GM19467 (cell line): ENCODE data around the gene CEACAM21.

Experiments used
- ATAC-seq: cut with Tn5 transposase; IDR thresholded peaks from one replicate; pipeline ENCODE4 v1.9.1; 2021; ENCODE audit warnings: mild to moderate bottlenecking, moderate library complexity; ENCODE audit not compliant: unreplicated experiment

CEACAM21 gene

GRCh38 chr19:41584260-41584810 is 8.4 kb downstream of the CEACAM21 start:
- ATAC-seq = no peak

DNA sequence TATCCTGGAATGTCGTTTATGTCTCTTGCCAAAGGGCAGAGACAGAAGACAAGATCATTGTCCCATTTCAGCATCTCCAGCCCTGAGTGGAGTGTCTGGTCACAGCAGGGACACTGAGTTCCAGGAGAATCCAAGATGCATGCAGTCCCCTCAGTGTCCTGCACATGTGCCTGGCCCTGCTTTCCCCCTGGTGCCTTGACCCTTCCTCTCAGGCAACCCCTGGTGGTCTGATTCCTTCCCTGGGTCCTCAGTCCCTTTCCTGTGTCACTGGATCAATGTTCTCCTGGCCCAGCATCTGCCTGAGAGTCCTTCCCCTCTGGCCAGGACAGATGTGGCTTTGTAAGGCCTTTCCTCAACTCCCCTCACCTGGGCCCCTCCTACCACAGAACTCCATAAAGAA is 9.0 kb downstream of the CEACAM21 start:
- ATAC-seq = no peak

DNA sequence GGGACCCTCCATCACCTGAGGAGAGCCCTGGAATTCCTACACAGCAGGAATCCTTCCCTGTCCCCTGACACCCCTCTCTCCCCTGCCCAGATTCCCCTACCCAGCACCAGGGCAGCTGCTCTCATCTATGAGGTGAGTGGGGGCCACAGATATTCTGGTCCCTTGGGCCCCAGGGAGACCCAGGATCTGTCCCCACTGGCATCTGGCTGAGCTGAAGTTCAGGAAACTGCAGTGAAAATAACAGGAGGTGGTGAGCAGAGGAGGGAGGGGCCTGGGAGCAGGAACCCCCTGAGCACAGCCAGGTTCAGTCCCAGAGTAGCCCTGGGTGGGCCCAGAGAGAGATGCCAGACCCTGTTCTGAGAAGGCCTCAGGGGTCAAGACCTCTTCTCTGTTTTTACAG is 10.1 kb downstream of the CEACAM21 start:
- no peak for ATAC-seq

GRCh38 chr19:41587101-41587837 is 11.3 kb downstream of the CEACAM21 start:
- no peak for ATAC-seq

DNA sequence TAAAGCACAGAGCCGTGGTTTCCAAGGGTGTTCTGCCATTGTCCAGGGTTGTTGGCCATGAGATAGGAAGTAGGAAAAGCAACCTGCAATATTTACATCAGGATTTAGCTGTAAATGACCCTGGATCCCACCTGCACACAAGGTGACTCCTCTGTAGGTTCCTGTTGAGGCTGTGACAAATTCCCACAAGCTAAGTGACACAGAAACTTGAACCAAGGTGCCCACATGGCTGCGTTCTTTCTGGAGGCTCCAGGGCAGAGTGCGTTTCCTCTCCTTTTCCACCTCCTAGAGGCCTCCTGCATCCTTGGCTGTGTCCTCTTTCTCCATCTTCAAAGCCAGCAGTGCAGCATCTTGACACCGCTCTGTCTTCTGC is 11.9 kb downstream of the CEACAM21 start:
- no peak for ATAC-seq

DNA sequence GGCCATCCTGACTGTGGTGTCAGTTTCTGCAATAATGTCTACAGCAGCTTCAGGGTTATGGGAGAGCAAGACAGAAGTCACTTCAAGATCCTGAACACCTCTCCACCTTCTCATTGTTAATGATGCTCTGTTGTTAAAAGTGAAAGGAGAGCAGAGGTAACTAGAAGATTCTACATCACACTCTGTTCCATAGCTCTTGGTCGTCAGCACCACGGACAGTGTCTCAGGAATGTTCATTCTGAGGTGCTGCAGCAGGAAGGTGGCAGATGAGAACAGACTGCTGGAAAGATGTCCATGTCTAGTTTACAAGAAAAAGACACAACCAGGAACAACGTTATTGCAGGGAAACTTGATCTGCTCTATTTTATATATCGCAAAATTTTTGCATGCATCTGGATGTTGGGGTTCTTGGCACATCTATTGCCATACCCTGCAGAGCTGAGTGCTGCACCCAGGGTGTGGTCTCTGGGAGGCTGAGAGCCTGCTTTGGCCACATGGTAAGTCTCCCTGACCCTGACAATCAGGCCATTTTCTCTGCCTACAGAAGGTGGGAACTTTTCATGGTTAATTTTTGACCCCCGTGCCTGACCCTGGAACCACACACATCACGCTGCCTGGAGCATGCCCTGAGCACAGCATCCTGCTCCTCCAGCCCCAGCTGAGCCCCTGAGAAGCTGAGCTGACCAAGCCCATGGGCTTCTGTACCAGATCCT is 12.7 kb downstream of the CEACAM21 start:
- ATAC-seq = no peak

DNA sequence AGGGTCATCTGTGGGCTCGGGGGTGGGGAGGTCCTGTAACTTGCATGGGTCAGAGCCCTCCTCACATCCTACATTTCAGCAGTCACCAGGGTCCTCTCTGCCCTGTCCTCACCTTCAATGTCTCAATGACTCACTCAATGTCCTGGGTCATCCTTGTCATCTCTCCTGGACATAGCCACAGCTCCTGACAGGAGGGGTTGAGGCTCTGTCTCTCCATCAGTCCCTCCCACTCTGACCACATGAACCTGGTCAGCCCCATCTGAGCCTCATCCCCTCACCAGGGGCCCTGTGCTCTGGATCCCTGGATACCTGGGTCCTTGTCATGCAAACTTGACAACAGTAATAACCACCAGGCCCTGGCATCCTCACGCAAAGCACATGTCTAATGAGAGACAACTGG is 13.4 kb downstream of the CEACAM21 start:
- ATAC-seq = no peak

DNA sequence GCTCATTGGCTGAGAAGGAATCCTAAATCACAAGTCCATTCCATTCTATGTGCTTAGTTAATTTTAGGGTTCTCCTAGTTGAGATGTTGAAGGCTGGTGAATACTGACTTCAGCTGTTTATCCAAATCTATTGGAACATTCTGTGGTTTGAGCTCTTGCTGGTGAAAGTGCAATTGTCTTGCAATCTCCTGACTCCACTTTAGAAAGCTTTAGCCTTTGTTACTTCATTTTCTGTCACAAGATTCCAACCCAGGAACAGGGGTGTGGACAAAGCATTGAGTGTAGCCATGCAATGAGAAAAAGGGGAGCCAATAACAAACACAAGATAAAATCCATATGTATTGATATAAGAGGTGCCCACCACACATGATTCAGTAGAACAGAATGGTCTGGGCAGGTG is 15.0 kb downstream of the CEACAM21 start:
- no peak for ATAC-seq

DNA sequence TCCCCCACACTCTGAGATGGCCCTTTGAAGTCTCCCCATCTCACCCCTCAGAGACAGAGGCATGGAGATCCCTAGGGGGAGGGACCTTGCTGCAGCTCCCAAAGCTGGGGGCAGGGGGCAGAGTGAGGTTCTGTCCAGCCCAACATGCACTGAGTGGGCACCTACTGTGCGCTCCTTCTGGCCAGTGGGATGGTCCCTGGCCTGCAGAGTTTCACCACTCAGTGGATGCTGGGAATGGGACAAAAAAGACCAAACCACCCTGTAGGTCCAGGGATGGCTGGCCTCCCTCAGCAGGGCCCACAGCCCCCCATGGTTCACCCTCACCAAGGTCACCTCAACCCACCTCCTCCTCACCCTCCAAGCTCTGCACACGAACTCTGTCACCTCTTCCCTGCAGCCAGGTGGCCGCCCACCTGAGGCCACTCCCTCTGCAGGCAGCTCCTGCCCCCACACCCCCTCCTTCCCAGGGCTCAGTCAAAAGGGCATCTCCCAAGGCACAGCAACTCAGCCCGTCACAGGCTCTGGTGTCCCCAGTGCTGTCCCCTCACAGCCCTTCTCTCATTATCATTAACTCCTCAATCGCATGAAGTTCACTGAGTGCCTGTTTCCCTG is 16.1 kb downstream of the CEACAM21 start:
- ATAC-seq = no peak

- ATAC-seq = no peak
These were observed 19.4 kb downstream of the CEACAM21 start for GRCh38 chr19:41595258-41595889.

GRCh38 chr19:41595890-41596280 is 19.9 kb downstream of the CEACAM21 start:
- no peak for ATAC-seq

DNA sequence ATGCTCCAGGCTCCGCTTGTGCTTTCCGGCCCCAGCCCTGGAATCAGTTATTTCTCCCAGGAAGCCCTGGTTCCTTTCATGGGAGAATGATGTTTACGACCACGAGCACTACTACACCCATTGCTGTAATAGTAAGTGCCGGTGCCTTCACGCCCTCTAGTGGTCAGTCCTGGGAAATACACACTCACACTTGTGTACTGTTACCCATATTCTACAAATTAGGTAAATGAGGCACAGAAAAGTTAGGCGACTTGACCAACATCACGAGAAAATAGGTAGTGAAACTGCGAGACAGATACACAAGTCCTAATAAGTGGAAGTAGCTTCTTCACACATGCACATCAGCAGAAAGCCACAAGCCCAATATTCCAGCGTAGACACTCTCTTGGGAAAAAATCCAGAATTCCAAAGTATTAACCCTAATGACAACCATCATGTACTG is 21.7 kb downstream of the CEACAM21 start:
- no peak for ATAC-seq

DNA sequence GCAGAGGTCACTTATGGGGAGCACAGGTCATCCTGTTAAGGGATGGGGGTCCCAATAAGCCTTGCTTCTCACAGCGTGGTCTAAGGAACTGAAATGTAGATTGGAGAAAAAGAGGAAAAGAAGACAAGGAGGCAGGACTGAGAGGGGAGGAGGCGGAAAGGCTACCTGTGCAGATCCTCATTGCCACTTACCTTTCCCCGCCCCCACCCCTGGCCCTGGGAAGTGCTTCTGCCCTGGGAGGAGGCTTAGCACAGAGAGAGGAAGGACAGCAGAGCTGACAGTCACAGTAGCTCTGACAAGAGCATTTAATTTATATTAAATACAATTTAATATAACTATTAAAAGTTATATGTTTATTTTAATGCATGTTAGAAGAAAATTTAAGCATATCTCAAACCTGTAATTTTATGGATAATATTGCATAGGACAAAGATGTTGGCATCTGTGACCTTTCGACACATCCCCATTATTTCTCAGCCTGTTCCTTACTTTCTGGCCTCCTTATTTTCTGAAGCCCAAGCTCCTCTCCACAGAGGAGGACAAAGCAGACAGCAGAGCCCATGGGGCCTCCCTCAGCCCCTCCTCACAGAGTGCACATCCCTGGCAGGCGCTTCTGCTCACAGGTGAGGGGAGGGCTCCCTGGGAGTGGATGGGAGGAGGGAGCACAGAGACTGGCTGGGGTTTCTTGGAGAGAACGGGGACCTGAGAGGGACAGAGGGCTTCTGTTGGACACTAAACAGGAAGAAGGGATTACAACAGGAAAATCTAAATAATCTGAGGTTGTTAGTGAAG is 23.4 kb downstream of the CEACAM21 start:
- ATAC-seq = no peak

GRCh38 chr19:41601771-41602170 is 25.8 kb downstream of the CEACAM21 start:
- no peak for ATAC-seq

DNA sequence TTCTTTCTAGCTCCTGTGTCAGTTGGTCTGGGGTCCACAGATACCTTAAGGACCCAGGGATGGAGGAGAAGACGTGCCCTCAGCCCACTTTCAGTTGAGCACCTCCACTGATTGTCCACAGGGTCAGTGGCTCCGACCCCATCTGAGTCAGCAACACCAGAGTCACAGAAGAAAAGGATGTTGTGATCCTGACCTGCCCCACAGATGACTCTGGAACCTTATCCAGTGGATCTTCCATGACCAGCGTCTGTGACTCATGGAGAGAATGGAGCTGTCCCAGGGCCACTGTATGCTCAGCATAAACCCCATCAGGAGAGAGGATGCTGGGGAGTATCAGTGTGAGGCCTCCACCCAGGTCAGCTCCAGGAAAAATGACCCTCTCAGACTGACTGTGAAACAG is 28.9 kb downstream of the CEACAM21 start:
- no peak for ATAC-seq

DNA sequence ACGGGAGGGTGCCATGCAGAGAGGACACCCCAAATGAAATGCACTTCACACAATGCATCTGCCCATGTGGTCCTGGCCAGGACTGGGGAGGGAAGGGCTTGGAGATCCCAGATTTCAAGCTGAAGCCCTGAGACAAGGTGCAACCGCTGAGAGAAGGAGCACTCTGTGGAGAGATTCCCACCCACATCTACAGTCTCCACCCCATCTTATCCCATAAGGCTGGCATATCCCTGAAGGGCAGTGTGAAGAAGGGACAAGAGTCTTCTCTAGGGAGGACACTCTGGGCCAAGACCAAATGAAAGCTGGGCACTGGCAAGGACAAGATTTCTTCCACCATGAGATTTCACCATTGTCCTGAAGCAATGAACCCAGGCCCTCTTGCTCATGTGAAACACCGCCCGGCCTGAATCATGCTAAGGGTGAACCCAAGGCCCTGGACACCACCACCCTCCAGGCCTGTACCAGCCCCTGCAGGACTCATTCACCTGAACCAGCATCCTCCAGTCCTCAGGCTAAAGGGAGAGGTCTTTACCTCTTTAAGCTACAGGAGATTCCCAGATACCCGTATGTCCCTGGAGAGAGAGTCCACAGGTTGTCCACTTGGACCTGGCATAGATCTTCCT is 30.4 kb downstream of the CEACAM21 start:
- no peak for ATAC-seq

DNA sequence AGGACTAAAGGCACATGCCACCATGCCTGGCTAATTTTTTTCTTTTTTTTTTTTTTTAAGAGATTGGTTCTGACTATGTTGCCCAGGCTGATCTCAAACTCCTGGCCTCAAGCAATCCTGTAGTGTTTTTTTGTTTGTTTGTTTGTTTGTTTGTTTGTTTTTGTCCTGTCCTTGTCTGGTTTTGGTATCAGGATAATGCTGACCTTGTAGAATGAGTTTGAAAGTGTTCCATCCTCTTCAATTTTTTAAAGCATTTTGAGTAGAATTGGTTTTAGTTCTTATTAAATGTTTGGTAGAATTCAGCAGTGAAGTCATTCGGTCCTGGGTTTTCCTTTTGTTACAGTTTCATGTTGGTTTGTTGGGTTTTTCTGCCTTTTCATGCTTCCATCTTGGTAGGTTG is 31.7 kb downstream of the CEACAM21 start:
- ATAC-seq = no peak

- no peak for ATAC-seq
These were observed 34.8 kb downstream of the CEACAM21 start for GRCh38 chr19:41610789-41611188.

DNA sequence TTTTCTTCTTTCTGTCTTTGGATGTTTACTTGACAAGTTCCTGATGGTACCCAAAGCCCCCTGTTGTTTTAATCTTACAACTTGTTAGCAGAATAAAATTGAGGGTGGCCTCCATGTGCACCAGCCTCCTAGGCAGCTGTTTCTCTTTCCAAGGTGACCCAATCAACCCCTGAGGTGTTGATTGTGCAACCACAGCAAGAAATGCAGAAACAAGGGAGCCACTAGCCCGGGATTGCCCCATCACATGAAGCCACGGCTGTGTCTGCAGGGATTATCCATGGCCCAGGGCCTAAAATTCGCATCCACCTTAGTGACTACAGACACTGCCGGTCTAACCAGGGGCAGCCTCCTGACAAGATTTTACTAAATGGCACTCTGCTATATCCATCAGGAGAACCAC is 36.5 kb downstream of the CEACAM21 start:
- ATAC-seq = no peak

DNA sequence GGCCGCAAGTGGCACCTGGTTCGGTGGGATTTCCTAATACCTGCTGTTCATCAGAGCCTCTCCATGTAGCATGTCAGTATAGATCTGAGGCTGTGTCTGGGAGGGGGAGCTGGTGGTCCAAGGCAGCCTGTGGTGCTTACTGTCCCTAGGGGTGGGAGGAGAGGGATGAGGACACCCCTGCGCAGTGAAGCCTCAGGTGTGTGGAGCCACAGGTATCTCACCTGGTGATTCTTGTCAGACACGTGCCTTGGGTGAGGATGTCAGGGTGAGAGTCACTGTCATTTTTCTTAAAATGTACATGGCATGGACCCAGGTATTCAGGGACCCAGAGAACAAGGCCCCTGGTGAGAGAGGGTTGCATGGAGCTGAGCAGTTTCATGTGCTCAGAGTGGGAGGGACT is 39.2 kb downstream of the CEACAM21 start:
- ATAC-seq = no peak
